HG02571 (cell line): ENCODE results near the gene MTFR1L.

Experiments
- ATAC-seq: cut with Tn5 transposase; IDR thresholded peaks from one replicate; pipeline ENCODE4 v1.9.1; 2021; ENCODE audit warnings: mild to moderate bottlenecking, moderate library complexity; ENCODE audit not compliant: unreplicated experiment

The MTFR1L gene

DNA sequence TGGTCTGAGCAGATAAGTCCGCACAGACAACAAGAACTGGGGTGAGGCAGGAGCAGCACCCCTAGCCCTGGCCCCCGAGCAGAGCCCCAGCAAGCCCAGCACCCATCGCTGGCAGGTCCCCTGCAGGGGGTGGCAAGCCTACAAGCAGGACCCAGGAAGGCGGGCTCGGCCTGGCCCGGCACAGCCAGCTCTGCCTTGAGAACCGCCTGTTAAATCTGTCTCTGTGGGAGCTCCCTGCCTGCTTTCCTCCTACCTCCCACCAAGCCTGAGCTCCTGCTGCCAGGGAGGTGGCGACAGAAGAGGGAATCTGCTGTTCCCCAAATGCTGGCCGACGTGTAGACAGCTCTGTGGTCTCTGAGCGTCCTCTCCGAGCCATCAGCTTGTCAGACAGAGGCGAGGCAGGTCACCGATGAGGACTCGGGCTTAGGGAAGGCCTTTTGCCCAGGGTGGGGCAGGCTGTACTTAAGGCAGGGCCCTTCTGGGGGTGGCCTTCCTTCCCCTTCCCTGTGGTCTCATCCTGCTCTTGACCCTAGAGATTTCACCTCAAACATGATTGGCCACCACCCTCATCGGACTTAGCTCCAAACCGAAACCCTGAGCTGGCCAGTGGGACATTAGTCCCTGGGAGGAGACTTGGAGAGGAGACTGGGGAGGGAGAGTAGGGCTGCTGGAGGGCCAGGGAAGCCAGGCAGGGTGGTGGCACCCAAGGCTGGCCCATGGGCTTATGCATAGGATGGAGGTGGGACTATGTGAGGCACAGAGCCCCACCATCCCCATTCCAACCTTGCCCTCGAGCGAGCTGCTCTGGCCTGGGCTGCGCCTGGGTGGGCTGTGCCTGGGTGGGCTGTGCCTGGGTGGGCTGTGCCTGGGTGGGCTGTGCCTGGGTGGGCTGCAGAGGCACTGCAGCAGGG lies 12.0 kb upstream of the MTFR1L start:
- no peak for ATAC-seq

DNA sequence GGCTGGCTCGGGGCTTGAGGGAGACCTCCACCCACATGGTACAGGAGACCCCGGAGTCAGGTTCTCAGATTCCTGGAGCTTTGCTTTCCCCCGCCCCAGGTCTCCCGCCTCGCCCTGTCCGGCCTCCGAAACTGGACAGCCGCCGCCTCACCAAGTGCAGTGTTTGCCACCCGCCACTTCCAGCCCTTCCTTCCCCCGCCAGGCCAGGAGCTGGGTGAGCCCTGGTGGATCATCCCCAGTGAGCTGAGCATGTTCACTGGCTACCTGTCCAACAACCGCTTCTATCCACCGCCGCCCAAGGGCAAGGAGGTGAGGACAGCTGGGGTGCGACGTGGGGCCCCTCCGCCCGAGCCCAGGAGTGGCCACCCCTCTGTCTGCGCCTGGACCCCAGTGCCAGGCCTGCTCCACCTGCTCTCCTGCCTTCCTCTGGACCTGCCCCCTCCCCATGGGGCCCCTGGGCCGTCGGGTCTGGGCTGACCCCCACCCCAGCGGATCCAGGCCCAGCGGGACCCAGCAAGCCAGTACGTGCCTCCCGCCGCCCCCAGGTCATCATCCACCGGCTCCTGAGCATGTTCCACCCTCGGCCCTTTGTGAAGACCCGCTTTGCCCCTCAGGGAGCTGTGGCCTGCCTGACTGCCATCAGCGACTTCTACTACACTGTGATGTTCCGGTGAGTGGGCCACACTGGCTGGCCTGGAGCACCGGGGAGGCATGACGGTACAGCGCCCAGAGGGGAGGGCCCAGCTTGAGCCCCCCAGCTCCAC lies 11.1 kb upstream of the MTFR1L start:
- no peak for ATAC-seq

DNA sequence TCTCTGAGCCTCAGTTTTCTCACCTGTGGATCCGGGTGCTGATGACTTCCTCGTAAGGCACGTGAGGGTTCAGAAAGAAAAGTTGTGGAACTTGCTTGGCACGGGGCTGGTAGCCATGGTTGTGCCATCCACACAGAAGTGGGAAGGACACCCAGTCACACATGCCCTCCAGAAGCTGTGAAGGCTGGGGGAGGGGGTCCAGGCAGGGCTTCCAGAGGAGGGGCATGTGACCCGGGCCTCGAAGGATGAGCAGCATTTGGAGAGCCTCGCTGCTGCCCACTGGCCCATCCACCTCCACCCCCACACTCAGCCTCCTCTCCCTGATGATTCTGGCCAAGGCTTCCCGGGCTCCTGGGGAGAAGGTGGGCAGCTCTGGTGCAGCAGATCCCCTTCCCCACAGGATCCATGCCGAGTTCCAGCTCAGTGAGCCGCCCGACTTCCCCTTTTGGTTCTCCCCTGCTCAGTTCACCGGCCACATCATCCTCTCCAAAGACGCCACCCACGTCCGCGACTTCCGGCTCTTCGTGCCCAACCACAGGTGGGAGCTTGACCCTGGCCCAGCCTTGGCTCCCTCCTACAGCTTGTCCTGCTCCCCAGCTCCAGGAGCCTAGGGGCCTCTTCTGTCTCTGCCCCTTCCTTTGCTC lies 10.3 kb upstream of the MTFR1L start:
- no peak for ATAC-seq

DNA sequence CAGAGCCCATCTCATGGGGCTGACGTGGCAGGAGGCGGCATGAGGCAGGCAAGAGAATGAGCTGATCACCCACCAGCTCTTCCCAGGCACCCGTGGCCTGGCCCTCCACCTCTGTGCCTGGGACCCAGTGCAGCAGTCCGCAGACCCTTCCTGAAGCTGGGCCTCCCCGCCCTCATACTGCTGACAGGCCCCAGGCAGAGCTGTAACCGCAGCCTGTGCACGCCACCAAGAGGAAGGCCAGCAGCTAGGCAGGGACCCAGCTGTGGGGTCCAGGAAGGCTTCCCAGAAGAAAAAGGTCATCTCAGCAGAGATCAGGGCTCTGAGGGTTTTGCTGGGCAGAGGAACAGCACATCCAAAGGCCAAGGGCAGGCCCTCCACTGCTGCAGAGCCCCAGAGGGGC lies 9.8 kb upstream of the MTFR1L start:
- ATAC-seq: no peak

DNA sequence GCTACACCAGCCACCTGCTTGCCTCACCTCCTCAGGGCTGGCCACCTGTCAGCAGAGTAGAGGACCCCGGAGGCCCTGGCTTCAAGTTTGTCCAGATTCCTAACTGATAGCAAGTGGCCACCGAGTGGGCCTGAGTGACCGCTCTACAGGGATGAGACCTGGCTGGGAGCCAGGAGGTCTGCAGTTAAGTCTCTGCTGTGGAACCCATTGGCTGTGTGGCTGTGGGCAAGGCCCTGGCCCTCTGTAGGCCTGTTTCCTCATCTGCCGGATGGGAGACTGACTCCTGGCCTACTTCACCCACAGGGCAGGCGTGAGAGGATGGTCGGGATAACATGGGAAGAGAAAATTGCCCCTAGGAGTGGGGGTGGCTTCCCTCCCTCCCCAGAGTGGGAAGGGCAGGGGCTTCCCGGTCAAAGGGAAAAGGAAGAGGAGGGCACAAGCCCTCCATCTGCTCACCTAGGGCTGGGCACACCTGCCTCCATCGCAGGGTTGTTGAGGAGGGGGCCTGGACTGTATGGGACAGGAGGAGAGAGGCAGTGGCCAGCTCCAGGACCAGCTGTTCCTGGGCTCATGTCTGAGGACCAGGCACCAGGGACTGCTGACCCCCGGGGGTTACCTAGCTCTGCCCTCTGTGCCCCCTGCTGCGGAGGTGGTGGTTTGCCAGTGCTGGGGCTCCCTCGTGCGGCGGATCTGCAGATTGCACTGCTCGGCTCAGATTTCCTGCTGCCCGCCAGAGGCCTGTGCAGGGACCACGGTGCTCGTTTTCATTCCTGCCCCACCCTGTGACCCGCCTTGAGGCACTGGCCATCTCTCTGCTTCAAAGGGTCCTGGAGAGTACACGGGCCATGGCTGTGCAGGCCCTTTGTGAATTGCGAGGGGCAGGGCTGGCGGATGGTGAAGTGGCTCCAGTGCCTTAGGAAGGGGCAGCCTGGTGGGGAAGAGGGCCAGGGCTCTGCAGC lies 9.1 kb upstream of the MTFR1L start:
- no peak for ATAC-seq

DNA sequence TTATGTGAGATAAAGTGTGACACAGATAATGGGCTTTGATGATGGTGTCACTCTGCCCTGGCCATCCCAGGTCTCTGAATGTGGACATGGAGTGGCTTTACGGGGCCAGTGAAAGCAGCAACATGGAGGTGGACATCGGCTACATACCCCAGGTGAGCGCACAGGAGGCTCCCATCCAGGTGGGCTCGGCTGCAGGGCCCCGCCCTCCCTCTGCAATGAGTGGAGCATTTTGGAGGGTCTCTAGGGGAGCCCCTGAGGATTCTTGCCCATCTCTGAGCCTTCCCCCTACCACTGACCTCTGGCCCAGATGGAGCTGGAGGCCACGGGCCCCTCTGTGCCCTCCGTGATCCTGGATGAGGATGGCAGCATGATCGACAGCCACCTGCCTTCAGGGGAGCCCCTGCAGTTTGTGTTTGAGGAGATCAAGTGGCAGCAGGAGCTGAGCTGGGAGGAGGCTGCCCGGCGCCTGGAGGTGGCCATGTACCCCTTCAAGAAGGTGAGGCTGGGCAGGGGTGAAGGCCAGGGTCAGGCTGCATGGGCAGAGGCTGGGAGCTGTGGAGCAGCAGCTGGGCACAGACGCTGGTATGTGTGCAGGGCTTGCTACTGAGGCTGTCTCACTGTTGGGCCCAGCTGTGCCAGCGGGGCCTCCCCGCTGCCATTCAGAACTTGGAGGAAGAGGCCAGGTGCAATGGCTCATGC lies 8.2 kb upstream of the MTFR1L start:
- no peak for ATAC-seq

DNA sequence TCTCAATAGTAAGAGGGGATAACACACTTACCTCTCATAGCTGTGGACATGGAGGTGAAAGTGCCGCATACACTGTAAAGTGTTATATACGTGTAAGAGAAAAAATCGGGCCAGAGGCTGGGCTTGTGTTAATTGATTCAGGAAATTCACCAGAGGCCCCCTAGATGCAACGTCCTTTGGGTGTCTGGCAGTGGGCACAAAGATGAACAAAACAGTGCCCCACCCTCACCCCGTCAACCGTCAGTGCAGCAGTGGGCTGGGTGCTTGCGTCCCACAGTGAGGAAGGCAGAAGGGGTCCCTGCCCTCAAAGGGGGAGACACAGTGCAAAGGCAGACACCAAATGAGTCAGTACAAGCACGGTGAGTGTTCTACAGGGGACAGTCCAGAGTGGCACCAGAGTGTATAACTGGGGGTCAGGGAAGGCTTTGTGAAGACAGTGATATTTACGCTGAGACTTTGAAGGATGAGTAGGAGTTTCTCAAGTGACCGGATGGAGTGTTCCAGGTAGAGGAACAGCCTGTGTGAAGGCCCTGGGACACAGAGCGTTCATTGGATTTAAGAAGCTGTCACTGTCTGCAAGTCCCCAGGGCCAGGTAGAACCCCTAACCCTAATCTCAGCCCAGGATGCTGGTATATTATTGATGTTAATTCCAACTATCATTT lies 6.6 kb upstream of the MTFR1L start:
- ATAC-seq: no peak

DNA sequence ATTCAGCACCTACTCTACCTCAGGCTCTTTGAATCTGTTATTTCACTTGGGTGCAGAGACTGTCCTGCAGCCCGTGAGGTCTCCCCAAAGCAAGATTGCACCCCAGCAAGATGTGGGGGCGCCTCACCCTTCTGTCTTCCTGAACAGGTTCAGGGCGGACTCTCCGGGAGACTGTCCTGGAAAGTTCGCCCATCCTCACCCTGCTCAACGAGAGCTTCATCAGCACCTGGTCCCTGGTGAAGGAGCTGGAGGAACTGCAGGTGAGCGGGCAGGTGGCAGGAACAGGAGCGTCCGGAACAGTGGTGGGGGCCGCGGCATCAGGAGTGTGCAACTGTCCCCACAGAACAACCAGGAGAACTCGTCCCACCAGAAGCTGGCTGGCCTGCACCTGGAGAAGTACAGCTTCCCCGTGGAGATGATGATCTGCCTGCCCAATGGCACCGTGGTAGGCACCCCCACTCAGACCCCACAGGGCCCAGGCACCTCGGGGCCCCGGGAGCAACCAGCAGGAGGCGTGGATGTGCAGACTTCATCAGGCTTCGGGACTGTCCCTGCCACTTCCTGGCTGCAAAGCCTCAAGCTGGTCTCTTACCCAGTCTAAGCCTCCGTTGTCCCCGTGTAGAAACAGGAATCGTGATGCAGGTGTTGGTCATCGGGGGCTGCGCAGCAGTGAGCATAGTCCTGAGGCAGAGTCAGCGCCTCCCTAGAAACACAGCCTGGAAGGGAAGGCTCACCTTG lies 5.9 kb upstream of the MTFR1L start:
- ATAC-seq: no peak

DNA sequence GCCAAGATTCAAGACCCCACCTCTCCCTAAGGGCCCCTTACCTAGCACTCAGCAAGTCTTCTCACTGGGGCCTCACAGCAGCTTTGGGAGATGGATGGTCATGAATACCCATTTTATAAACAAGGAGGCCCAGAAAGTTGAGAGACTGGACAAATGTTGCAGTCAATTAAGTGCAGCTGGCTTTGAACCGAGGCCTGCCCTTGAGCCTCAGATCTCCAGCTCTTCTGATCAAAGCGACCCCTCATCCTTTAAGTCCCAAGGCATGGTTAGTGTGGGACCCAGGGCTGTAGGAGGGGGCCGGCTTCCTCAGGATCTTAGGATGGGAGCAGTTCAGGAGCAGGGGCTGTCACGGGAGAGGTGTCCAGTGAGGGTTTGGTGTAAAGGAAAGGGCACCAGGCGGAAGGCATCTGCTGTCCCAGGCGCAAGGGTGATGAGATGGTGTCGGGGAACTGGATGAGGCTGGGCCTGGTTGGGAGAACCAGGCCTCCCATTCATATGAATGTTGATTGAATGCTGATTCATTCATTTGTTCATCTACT lies 5.1 kb upstream of the MTFR1L start:
- no peak for ATAC-seq

DNA sequence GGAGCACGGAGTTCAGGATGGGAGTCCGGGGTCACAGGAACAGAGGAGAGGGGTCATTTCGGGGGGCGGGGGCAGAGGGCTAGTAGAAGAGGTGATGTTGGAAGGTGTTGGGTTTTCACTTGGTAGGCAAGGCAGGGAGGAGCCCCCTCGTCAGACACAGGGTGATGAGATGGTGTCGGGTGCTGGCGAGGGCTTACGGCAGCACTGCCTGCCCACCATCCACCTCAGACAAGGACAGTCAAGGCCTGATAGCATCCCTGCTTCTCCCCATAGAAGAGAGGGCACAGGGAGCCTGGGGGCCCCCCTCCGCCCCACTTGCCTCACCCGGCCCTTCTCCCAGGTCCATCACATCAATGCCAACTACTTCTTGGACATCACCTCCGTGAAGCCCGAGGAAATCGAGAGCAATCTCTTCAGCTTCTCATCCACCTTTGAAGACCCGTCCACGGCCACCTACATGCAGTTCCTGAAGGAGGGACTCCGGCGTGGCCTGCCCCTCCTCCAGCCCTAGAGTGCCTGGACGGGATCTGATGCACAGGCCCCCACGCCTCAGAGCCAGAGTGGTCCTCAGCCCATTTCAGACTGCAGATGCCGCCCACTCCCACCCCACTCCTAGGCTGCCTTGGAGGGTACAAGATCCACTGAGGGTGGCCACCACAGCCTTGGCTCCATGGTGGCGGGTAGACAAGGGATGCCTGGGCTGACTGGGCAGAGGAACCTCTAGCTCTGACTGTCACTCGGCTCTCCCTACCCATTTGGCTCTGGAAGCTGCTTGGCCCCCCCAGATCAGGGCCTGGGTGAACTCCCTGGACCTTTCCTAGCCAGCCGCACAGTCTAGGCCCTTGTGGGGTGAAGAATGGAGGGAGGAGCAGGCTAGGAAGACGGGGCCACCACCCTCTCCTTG lies 4.3 kb upstream of the MTFR1L start:
- no peak for ATAC-seq

DNA sequence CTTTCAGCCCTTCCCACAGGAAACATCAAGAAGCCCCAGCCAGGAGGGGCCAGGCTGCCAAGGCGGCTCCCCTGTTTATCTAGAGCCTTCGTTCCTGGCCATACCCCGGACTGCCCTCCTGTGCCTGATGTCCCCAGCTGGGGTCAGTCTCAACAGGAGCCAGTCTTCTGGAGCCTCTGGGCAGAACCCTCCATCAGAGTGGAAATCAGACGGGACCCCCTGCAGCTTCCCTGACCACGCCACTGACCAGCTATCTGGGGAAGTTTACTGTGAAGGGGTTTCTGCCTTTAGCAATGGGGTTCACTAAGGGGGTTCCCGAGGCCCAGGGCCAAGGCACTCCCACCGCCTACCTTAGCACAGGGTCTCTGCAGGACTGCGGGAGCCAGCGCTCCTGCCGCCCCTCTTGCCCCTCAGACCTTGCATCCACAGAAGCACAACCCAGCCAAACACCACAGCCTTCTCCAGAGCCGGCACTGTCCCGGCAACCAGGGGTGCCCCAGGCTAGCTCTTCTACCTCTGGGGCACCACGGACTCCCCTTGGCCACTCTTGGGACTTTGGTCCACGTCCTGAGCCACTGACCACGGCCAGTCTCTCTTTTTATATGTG lies 3.5 kb upstream of the MTFR1L start:
- ATAC-seq: no peak

DNA sequence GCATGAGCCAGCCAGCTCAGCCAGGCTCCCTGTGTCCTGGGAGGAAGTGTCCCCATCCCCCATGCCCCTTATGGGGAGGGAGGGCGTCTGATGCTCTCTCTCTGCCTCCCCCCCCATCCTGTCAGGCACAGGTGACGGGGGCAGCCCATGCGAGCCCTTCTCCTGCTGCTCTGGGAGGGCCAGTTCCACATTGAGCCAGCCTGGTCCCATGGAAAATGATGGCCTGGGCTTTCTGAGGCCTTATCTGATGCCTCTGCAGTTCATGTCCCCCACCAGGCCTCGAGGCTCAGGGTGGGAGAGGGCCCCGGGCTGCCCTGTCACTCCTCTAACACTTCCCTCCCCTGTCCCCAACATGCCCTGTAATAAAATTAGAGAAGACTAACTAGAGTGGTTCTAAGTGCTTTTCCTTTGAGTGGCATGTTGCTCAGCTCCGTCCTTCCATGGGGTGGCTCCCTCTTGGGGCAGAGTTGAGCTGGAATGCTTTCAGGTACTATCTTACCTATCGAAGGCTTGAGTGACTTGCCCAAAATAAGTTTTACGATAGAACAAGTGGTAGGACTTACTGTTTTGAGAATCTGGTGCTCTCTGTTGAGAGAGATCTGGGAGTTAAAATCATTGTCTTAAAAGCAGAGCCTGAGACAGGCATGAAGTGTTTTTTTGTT lies 1.8 kb upstream of the MTFR1L start:
- no peak for ATAC-seq

DNA sequence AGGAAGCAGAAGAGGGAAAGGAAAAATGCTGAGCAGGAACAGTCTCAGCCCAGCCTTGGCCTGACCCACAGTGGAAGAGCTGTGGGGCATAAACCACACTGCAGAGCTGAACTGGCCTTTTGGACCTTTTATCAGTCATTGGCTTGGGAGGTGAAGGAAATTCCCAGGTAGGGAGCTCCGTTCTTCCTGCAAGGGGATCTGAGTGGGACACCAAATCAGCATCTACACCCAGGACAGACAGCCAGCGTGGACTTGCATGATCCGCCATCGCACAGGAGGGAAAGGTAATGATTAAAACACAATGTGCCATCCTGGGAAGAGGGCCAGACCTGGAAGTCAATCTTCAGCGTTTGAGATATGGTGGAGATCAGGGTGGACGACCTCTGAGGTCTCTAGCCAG lies 1.2 kb upstream of the MTFR1L start:
- ATAC-seq: no peak

DNA sequence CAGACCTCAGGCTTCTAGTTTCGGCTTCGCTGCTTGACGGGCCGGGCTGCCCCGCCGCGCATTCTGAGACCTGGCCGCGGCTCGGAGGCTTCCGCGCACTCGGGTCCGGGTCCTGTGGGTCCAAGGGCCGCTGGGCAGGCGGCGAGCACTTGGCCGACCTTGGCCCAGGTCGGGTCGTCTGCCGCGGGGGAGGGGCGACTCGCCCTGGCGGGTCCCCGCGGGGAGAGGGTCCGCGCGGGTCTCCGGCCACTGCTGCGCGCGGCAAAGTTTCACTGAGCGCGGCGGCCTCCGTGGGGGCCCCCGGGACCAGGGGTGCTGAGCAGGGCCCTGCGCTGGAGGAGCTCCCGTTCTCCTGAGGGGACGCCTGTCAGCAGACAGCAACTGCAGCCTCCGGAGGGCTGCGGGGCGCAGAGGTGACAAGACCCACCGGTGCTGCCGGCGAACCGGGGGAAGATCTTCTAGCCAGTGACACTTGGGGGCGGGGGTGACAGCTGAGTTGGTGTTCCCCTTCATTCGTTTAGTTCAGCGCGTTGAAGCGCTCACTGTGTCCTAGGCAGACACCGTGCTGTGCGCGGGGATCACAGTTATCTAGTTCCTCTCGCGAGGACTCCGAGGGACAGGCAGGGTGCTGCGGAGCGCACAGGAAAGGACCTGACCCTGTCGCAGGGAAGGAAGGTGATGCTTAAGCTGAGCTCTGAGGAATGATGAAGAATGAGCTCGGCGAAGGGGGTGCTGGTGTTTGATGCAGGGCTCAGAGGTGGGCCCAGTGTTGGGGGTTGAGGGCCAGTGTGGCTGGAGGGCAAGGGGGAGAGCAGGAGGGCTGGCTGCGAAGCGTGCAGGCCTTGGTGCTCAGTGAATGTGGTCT lies 725 bp downstream of the MTFR1L start:
- ATAC-seq: peak; percentile 39

DNA sequence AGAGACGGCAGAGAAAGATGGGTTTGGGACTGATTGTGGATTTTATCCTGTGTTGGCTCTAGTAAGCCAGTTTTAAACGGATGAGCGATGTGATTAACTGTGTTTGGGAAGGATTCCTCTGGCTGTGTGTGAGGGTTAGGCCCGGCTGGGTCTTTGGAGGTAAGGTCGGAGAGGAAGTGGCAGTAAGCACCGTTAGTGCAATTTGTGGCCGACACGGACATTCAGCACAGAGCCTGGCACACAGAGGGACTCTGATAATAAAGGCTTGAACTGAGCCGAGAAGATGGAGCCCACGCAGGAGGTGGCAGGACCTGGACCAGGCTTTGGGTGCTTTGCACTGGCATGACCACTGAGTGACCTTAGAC lies 1.3 kb downstream of the MTFR1L start:
- no peak for ATAC-seq

DNA sequence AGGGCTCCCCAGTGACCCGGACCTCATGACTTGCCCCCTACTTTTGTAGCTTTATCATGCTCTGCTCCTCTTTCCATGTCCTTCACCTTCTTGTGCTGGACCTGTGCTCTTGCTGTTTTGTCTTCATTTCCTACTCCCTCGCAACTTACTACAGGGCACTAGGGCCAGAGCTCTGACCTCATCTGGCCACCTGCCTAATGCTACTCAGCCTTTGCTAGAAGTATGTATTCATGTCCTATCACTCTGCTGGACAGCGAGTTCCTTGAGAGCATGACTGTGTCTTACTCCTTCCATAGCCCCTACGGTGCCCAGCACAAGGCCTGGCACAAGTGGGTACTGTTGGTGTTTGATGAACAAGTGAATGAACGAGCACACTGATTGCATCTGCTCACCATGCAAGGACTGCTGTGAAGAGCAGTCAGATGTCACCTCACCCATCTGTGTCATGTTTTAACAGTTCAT lies 1.9 kb downstream of the MTFR1L start:
- no peak for ATAC-seq
